ENCODE data around the gene NTRK3. TPM values are rescaled to one million over a fixed set of nuclear protein-coding genes. Genes with fewer than 3 reads are reported as not detected.

NTRK3 gene
- total RNA-seq, 1 donor from 2014 or later = 34.6 TPM

GRCh38 chr15:88232771-88233201 is 23.8 kb downstream of the NTRK3 start:
- FAIRE-seq (no peak), DNase-seq (ENCODE audit: low spot score in 2 of 2) (no peak)

- FAIRE-seq = no peak
These were observed 24.5 kb downstream of the NTRK3 start for GRCh38 chr15:88231909-88232644.

GRCh38 chr15:88230823-88231222 is 25.7 kb downstream of the NTRK3 start:
- no peak for DNase-seq (ENCODE audit: low spot score in 2 of 2)
- no peak for FAIRE-seq

More at GRCh38 chr15:88231909-88232644, 24.5 kb downstream of the NTRK3 start:
- DNase-seq (ENCODE audit: low spot score in 2 of 2) = no peak

GRCh38 chr15:88225461-88225860 is 31.1 kb downstream of the NTRK3 start:
- FAIRE-seq = no peak
- no peak for DNase-seq (ENCODE audit: low spot score in 2 of 2)

GRCh38 chr15:88223084-88223483 is 33.5 kb downstream of the NTRK3 start:
- no peak for DNase-seq (ENCODE audit: low spot score in 2 of 2)
- FAIRE-seq = no peak

- no peak for DNase-seq (ENCODE audit: low spot score in 2 of 2)
- FAIRE-seq = no peak
These were observed 34.7 kb downstream of the NTRK3 start for GRCh38 chr15:88221836-88222235.

GRCh38 chr15:88220443-88221335 is 35.9 kb downstream of the NTRK3 start:
- DNase-seq (ENCODE audit: low spot score in 2 of 2) (no peak), FAIRE-seq (no peak)

- DNase-seq (ENCODE audit: low spot score in 2 of 2) (no peak), FAIRE-seq (no peak)
These were observed 36.9 kb downstream of the NTRK3 start for GRCh38 chr15:88219623-88220022.

GRCh38 chr15:88218557-88219221 is 37.9 kb downstream of the NTRK3 start:
- no peak for FAIRE-seq
- peak in 1 of 2 donors; percentile 27 for DNase-seq (ENCODE audit: low spot score in 2 of 2)

GRCh38 chr15:88215066-88215648 is 41.4 kb downstream of the NTRK3 start:
- DNase-seq (ENCODE audit: low spot score in 2 of 2) = no peak
- FAIRE-seq = no peak

GRCh38 chr15:88209111-88209510 is 47.4 kb downstream of the NTRK3 start:
- no peak for FAIRE-seq
- DNase-seq (ENCODE audit: low spot score in 2 of 2) = no peak

- FAIRE-seq = no peak
- no peak for DNase-seq (ENCODE audit: low spot score in 2 of 2)
These were observed 48.1 kb downstream of the NTRK3 start for GRCh38 chr15:88208396-88208795.

GRCh38 chr15:88207565-88207964 is 49.0 kb downstream of the NTRK3 start:
- DNase-seq (ENCODE audit: low spot score in 2 of 2) (no peak), FAIRE-seq (no peak)

- no peak for FAIRE-seq
- no peak for DNase-seq (ENCODE audit: low spot score in 2 of 2)
These were observed 52.0 kb downstream of the NTRK3 start for GRCh38 chr15:88204584-88204983.

GRCh38 chr15:88202231-88202630 is 54.3 kb downstream of the NTRK3 start:
- DNase-seq (ENCODE audit: low spot score in 2 of 2) (peak in 1 of 2 donors; percentile 40), FAIRE-seq (no peak)

GRCh38 chr15:88201207-88201606 is 55.3 kb downstream of the NTRK3 start:
- no peak for FAIRE-seq
- DNase-seq (ENCODE audit: low spot score in 2 of 2) = no peak

GRCh38 chr15:88196961-88197360 is 59.6 kb downstream of the NTRK3 start:
- DNase-seq (ENCODE audit: low spot score in 2 of 2) = no peak
- FAIRE-seq = no peak

GRCh38 chr15:88194162-88194561 is 62.4 kb downstream of the NTRK3 start:
- DNase-seq (ENCODE audit: low spot score in 2 of 2) (no peak), FAIRE-seq (no peak)

- FAIRE-seq (no peak), DNase-seq (ENCODE audit: low spot score in 2 of 2) (no peak)
These were observed 63.1 kb downstream of the NTRK3 start for GRCh38 chr15:88193415-88193814.

GRCh38 chr15:88191812-88192165 is 64.8 kb downstream of the NTRK3 start:
- FAIRE-seq = no peak
- no peak for DNase-seq (ENCODE audit: low spot score in 2 of 2)

- no peak for DNase-seq (ENCODE audit: low spot score in 2 of 2)
- FAIRE-seq = no peak
These were observed 66.3 kb downstream of the NTRK3 start for GRCh38 chr15:88190232-88190631.
